Stimulated activated CD4-positive, alpha-beta T cell treated with anti-CD3 and anti-CD28 coated beads, Interleukin-4, amount 100 ng/mL, for 1 hour (primary cell): ENCODE results near the gene OLA1.
A peak's percentile ranks its signal among the peaks of the same experiment; 100 is the strongest.

ENCODE experiments used
- DNase-seq: peaks from one replicate; pipeline ENCODE4 v3.0.0-alpha.2; 2020

The OLA1 gene

DNA sequence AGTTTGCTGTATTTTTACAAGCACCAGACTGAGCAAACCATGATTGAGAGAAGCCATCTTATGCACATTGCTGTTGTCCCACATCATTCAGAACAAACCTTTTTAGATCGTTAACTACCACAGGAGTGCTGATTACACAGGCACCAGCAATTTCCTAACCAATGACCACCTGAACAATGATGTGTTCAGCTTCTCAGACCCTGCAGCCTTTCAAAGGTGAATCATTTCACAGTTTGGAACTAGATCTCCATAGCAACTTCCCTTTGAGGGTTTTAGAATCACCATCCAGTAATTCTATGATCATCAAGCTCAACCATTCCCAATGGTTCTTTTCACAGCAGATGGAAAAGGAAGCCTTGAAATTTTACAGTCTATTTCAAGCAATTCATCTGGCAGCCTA, 71.4 kb downstream of the OLA1 start:
- DNase-seq: no peak

DNA sequence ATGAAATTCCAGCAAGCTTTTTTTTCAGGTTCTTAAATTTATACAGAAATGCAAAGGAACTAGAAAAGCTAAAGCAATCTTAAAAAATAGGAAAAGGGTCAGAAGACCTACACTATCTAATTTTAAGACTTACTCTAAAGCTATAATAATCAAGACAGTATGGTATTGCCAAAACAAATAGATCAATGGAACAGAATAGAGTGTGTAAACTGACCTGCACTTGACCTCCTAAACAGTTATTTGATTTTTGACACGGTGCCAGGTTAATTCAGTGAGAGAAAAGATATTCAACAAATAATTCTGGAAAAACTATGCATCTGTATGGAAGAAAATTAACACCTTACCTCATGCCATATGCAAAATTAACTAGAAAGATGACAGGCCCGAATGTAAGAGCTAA, 73.6 kb downstream of the OLA1 start:
- no peak for DNase-seq

DNA sequence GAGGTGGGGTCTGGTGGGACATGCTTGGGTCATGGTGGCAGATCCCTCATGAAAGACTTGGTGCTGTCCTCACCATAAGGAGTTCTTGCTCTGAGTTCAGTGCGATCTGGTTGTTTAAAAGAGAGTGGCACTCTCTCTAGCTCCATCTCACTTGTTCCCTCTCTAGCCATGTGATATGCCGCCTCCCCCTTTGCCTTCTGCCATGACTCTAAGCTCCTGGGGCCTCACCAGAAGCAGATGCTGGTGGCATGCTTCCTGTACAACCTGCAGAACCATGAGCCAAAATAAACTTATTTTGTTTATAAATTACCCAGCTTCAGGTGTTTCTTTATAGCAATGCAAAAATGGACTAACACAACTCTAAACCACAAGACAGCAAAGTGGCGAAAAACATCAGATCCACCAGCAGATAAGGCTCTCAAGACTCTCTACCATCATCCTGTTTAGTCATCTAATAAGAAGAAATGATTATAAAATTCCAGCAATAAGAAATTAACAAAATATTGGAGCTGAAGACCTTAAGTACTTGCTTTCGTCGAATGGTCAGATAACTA, 75.5 kb downstream of the OLA1 start:
- no peak for DNase-seq

DNA sequence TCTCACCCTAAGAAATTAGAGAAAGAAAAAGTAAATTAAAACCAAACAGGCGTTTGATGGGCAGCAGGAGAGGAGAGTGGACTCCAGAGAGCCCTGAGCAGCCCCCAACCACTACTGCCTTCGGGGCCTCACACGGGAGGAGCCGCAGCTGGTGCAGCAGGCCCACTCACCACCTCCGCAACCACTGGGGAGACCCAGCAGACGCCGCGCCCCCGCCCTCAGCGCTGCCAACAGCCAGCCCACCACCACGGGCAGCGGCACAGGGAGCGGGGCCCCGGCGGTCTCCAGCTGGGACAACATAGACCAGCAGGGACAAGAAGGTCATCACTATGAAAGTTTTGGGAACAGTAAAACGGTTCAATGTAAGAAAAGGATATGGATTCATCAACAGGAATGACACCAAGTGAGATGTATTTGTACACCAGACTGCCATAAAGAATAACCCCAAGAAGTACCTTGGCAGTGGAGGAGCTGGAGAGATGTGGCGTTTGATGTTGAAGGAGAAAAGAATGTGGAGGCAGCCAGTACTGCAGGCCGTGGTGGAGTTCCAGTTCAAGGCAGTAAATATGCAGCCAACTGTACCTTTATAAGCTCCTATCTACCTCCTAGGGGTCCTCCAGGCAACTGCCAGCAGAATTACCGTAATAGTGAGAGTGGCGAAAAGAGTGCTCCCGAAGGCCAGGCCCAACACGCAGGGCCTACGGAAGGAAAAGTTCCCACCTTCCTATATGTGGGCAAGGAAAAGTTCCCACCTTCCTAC, 76.5 kb downstream of the OLA1 start:
- DNase-seq: no peak

DNA sequence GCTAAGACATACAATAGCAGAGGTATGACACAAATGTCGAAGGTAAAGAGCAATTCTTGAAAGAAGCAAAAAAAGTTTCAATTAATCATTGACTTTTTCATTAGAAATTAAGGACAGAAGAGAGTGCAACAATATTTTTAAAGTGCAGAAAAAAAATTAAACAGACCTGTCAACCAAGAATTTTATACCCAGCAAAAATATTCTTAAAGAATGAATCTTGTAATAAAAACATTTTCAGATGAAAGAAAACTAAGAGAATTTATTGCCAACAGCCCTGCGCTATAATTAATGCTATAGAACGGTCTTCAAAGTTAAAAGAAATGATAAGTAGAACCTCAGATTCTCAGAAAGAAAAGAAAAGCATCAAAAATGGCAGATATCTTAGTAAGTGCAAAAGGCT, 79.0 kb downstream of the OLA1 start:
- no peak for DNase-seq

DNA sequence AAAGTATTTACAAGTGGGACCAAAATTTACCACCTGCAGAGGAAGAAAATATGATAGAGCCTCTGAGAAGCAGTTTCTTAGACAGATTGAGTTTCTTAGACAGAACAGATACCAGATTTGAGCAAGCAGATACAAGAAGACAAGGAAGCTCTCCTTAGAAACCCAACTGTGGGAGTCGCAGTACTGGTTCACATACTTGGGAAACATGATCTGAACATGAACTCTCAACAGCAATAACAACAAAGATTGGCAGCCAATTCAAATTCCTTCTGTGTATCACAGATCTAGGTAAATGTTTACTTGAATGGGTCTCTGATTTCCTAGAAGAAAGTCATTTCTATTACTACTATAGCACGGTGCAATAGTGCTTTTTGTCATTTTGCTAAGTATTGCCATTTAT, 82.1 kb downstream of the OLA1 start:
- DNase-seq: no peak

DNA sequence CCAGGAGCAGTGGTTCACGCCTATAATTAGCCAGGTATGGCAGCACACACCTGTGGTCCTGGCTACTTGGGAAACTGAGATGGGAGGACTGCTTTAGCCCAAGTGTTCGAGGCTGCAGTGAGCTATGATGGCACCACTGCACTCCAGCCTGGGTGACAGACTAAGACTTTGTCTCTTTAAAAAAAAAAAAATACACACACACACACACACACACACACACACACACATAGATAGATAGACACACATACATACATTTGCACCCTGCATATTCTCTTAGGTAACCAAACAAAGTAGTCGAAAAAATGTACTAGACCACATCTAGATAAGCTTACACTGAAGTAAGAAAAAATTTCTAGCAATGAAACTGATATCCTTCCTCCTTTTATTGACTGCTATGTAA, 86.8 kb downstream of the OLA1 start:
- DNase-seq: no peak

DNA sequence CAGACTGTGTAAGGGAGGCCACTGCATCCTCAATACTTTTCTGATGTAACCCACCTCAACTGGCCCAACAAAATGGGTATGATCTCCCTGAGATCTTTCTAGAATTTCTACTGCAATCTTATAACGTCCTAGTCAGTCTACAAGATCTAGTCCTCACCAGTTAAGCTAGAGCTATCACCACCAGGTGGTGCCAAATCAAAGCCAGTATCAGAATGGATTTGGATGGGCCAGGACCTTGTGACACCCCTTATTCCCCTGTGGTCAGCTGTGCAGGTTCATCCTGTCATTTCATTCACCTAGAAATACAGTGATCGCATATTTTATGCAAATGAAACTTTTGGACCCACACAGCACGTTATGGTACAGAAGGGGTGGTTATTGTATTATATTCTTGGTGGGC, 90.3 kb downstream of the OLA1 start:
- no peak for DNase-seq

DNA sequence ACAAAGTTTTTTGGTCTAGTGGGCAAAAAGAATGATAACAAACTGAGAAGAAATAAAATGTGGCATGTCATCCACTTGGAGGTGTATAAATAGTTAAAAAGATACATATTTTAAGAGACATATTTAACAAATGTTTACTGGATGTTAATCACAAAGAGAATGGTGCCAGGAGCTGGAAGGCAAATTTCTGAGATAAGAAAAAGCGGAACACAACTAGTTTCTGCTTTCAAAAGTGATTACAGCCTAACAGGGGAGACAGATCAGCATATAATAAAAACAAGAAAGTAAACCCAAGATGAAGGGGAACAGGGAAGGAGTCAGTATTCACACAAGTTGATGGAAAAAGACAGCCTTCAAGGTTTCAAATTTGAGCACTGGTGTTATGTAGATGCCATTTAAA, 91.3 kb downstream of the OLA1 start:
- no peak for DNase-seq

DNA sequence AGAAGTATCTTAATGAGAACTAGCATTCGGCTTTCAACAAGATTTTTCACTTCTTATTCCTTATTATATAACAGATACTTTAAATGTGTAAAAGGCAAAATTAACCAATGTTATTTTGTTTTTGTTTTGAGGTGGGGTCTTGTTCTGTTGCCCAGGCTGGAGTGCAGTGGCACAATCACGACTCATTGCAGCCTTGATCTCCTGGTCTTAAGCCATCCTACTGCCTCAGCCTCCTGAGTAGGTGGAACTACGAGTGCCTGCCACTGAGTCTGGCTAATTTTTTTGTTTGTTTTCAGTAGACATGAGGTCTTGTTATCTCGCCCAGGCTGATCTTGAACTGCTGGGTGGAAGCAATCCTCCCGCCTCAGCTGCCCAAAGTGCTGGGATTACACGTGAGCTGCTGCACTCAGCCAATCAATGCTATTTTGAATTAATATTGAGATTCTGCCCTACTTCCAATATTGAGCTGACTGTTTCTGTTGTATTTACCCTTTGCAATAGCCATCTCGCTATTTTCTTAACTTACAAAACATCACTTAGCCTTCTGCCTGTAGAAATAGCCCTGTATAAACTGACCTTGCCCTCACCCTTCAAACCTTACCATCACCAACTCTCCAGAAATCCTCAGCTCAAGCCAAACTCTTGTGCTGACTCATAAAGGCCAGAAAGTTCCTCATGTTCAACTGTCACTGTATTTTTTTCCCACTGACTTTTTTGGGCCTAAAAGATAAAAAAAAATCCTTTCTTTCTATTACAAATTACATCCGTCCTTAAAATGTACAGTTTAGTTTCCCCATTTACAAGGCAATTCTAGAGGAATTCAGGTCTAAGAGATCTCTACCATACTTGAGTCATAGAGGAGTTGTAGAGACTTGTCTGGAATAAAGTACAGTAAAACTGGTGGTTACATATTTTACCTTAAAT, 94.3 kb downstream of the OLA1 start:
- no peak for DNase-seq

DNA sequence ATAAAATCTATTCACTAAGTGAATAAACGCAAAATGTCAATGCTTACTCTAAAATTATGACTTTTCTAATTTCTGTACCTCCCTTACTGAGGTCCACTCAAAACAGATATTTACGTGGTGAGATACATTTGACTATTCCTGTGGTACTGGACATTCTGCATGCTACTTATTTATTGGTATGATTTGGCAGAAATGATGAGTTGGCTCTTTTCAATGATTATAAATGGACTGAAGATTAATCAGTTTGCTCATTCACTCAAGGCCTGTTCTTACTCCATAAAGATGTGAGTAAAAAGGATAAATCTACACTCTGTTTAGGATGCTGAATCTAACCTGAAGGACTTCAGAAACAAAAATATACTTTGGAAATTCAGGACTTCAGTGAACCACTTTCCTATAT, 98.8 kb downstream of the OLA1 start:
- no peak for DNase-seq

DNA sequence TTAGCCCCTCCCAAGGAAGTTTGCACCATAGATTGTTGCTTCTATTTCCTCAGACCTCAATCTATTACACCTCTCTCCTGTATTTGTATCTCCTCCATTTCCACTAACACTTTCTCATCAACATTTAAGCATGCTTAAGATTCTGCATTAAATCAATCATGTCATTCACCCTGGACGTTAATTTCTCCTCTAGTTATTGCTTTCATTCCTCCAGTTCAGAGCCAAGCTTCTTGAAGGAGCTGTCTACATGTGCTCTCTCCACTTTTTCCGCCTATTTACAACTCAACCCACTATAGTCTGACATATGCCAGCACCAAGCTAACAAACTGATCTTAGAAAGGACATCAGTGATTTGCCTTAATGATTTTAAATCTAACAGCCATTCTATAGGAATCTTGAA, 99.5 kb downstream of the OLA1 start:
- DNase-seq: no peak

DNA sequence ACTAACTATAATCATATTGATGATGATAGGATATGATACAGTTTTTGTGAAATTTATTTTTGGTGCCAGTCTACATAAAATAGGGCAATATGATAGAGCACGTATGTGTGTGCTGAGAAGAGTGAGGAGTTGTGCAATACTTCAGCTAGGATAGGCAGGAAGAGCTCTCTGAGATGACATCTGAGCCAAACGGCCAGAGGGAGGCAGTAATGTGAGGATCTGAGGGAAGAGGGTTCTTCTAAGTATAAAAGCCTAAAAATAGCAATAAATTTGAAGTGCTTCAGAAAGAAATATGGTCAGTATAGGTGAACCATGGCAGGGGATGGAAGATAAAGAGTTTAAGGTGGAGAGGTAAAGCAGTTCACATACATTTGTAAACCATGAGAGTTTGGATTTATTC, 102.5 kb downstream of the OLA1 start:
- no peak for DNase-seq

DNA sequence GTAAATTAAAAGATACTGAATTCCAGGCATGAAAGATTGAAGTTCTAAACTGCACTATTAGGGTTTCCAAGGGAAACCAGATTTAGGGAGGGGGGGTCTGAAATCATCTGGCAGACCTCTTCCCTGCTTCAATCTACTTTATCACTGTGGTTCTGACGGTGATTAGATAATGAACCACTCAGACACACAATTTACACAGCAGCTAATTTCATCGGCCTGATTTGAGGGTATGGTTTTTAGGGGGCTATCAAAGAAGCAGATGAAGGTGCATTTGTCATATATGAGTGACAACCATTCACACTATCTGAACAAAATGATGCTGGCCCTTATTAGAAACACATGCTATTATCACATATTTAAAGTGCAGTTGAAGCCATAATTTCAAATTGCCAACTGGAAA, 106.0 kb downstream of the OLA1 start:
- DNase-seq: no peak

DNA sequence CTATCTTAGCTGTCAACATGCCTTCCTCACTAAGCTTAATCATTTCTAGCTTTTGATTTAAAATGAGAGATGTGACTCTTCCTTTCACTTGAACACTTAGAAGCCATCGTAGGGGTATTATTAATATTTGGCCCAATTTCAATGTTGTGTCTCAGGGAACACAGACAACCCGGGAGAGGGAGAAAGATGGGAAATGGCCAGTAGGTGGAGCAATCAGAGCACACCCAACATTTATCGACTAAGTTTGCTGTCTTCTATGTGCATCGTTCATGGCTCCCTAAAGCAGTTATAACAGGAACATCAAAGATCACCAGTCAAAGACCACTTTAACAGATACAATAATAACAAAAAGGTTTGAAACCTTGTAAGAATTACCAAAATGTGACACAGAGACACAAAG, 110.2 kb downstream of the OLA1 start:
- no peak for DNase-seq

DNA sequence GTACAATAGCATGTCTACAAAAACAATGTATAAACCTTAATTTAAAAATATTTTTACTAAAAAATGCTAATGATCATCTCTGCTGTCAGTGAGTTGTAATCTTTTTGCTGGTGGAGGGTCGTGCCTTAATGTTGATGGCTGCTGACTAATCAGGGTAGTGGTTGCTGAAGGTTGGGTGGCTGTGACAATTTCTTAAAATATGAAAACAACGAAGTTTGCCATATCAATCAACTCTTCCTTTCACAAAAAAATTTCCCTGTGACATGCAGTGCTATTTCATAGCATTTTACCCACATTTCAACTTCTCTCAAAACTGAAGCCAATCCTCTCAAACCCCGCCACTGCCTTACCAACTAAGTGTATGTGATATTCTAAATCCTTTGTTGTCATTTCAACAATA, 112.4 kb downstream of the OLA1 start:
- no peak for DNase-seq

DNA sequence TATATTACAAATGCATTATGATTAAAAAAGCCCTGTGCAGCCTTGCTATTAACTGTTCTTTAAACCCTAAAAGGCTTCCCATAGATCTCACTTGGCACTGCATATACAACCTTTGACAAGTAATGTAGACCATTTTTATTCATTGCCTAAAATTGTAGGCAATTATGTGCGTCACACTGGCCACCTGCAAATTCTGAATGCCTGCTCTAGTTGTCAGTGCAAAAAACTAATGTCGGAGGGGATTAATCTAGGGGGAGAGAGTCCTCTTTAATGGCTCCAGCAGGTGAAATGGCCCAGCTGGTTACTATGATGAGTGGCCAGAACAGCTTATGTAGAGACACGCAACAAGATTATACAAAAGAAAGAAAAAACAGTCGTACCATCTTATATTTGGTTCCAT, 123.2 kb downstream of the OLA1 start:
- no peak for DNase-seq

DNA sequence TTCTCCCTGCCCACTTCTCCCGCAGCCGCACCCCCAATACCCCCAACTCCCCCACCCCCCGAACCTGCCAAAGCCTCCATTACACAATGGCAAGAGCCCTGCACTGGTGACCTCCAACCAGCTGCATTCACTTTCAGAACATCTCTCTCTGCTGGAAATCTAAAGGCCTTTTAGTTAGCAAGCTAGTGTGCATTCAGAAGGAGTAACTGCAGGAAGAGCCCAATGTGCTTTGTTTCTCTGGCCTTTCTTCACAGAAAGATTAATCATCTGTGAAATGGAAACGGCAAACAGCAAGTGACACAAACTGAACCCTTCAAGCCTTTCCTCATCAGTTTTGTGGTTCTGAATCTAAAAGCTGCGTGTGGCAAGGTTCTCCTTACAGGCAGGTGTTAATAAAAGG, 124.2 kb downstream of the OLA1 start:
- no peak for DNase-seq

DNA sequence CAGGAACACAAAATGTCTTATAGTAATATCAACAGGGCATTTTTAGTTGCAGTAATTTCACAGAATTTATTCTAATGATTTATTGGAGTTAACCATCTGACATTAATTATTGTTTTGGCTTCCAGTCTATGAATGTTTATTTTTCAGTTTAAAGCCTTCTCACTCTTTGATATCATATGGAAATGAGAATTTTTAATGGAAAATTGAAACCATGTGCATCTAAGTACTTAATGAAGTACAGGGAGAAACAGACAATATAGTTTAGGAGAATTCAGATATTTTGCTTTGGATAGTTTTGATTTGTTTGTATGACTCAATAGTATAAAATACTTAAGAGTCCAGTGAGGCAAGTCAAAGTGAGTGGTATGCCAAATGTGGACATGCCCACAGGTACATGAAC, 126.1 kb downstream of the OLA1 start:
- DNase-seq: no peak

DNA sequence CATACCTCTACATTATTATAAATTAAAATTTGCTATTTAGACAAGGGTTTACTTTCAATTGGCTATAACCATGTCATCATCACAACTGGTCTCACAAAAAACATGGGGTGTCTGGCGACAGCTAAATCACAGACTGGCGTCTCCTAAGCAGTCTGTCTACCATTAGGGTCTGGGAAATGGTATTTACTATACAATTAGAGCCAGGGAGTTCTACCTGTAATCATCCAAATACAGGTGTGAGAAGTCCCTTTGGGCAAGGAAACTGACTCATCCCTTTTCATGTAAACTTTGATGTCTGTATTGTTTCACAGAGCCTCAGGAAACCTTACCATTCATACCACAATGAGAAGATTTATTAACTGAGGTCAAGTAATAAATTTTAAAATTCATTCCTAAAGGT, 126.7 kb downstream of the OLA1 start:
- DNase-seq: no peak

DNA sequence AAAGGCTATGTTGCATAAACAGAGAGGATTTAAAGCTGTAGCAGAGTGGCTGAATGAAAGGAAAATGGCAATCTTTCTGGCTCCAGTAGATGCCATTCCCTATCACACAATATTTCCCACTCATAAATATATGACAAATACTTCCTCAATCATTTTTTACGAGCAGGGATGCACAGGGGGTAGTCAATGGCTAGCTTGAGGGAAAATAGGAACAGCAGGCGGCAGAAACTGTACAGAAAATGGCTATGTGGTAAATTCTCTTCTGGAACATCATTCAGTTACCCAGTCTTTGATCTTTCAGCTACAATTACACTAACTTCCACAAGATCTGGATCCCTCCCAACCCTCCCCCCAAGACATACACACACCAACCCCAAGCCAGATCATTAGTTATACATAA, 127.2 kb downstream of the OLA1 start:
- no peak for DNase-seq

DNA sequence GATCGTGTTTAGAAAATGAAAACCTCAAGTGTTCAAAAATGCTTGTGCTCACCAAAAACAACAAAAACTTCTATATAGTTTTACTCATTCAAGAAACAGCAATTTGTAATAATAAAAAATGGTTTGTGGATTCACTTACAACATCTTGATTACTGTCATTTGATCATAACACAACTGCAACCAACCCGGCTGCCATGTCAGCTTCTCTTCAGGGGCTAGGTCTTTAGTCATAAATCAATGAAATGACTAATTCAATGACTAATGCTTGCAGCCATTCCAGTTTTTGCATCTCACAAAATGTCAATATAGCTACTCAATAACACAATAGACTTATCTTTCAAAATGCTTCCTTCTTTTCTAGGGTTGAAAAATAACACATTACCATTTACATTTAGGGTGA, 128.0 kb downstream of the OLA1 start:
- peak; percentile 14 for DNase-seq

DNA sequence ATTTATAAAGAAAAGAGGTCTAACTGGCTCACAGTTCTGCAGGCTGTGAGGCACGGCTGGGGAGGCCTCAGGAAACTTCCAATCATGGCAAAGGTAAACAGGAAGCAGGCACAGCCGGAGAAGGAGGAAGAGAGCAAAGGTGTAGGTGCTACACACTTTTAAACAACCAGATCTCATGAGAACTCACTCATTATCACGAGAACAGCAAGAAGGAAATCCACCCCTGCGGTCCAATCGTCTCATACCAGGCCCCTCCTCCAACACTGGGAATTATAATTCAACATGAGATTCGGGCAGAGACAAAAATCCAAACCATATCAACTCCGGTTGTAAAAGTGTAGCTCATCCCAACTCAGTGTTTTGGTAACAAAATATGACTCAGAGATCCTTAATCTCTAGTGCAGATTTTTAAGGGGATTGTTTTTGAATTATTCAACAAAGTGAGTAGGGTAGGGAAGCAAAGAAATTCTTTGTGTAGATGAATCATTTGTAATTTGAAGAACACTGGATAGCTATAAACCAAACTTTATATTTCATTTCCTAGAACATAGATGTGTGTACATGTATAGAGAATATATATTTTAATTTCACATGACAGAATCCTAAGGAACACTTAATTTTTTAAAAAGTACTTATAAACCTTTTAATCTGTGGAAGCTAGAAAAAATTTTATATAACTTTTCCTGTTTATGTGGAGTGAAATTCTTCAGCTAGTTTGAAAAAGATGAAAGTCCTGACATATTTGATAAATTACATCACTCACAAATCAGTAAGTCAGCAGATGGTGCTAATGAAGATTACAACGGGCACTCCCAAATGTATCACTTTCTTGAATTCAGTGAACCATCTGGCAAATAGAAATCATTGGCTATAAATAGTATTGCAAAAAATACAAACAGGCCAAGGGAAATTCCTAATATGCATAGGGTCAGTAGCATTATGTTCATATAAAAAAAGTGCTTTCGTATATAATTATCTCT, 130.1 kb downstream of the OLA1 start:
- DNase-seq: no peak
